Measurements from ENCODE around the gene KRTAP5-6. TPM values are rescaled to one million over a fixed set of nuclear protein-coding genes. Genes with fewer than 3 reads are reported as not detected.

Gene KRTAP5-6
- total RNA-seq, 1 donor from 2014 or later: not detected

DNA sequence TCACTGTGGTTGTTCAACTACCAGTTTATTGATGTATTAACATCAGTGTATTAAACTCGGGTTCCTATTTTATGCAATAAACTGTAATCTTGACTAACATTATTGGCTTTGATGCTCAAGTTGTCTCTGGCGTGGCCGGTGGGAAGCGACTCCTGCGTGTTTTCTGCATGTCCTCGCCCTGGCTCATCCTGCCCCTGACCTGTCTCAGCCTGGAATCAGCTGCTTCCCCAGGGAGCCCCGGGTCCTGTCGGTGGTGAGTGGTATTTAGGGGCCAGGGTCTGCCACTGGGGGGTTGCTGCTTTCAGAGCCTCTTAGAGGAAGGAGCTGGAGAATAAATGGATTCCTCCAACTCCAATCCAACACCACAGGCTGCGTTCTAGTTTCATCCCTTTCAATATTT, 30.9 kb downstream of the KRTAP5-6 start:
- DNase-seq (ENCODE audit: low spot score): no peak
- Mint-ChIP-seq H3K4me3 (ENCODE audit: unreplicated experiment) (no peak overlapping the region), H3K27me3 (ENCODE audit: low read depth) (peaks cover 47% of the 10 kb centered on the region), H3K36me3 (ENCODE audit: low read depth) (no peaks in the 10 kb centered on the region), H3K4me1 (ENCODE audit: low read depth) (peaks cover 6% of the 10 kb centered on the region), H3K9me3 (ENCODE audit: low read depth) (no peaks in the 10 kb centered on the region), H3K27ac (ENCODE audit: unreplicated experiment) (no peak overlapping the region)
- TF ChIP-seq, protein P1, sequence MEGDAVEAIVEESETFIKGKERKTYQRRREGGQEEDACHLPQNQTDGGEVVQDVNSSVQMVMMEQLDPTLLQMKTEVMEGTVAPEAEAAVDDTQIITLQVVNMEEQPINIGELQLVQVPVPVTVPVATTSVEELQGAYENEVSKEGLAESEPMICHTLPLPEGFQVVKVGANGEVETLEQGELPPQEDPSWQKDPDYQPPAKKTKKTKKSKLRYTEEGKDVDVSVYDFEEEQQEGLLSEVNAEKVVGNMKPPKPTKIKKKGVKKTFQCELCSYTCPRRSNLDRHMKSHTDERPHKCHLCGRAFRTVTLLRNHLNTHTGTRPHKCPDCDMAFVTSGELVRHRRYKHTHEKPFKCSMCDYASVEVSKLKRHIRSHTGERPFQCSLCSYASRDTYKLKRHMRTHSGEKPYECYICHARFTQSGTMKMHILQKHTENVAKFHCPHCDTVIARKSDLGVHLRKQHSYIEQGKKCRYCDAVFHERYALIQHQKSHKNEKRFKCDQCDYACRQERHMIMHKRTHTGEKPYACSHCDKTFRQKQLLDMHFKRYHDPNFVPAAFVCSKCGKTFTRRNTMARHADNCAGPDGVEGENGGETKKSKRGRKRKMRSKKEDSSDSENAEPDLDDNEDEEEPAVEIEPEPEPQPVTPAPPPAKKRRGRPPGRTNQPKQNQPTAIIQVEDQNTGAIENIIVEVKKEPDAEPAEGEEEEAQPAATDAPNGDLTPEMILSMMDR (IDR thresholded peaks at IDR 0.05): no peak

- no peaks in the 10 kb centered on the region for H3K9me3 Mint-ChIP-seq (ENCODE audit: low read depth)
- TF ChIP-seq, protein P1 (IDR thresholded peaks at IDR 0.05): no peak
- H3K27ac Mint-ChIP-seq (ENCODE audit: unreplicated experiment): no peak overlapping the region
- H3K27me3 Mint-ChIP-seq (ENCODE audit: low read depth): peaks cover 46% of the 10 kb centered on the region
- H3K36me3 Mint-ChIP-seq (ENCODE audit: low read depth): no peaks in the 10 kb centered on the region
- DNase-seq (ENCODE audit: low spot score): no peak
- H3K4me3 Mint-ChIP-seq (ENCODE audit: unreplicated experiment): no peak overlapping the region
- H3K4me1 Mint-ChIP-seq (ENCODE audit: low read depth): peaks cover 7% of the 10 kb centered on the region
These were observed 31.3 kb downstream of the KRTAP5-6 start for GRCh38 chr11:1728301-1728700.

- Mint-ChIP-seq H3K36me3 (ENCODE audit: low read depth) (no peaks in the 10 kb centered on the region), H3K27ac (ENCODE audit: unreplicated experiment) (no peak overlapping the region), H3K9me3 (ENCODE audit: low read depth) (no peaks in the 10 kb centered on the region), H3K4me3 (ENCODE audit: unreplicated experiment) (no peak overlapping the region), H3K4me1 (ENCODE audit: low read depth) (peaks cover 15% of the 10 kb centered on the region), H3K27me3 (ENCODE audit: low read depth) (peaks cover 44% of the 10 kb centered on the region)
- TF ChIP-seq, protein P1 (IDR thresholded peaks at IDR 0.05): no peak
- no peak for DNase-seq (ENCODE audit: low spot score)
These were observed 32.1 kb downstream of the KRTAP5-6 start for GRCh38 chr11:1728931-1729691.

GRCh38 chr11:1729692-1730011, 32.7 kb downstream of the KRTAP5-6 start:
- Mint-ChIP-seq H3K36me3 (ENCODE audit: low read depth) (no peaks in the 10 kb centered on the region), H3K9me3 (ENCODE audit: low read depth) (no peaks in the 10 kb centered on the region), H3K27ac (ENCODE audit: unreplicated experiment) (no peak overlapping the region), H3K4me3 (ENCODE audit: unreplicated experiment) (no peak overlapping the region), H3K27me3 (ENCODE audit: low read depth) (peaks cover 41% of the 10 kb centered on the region), H3K4me1 (ENCODE audit: low read depth) (peaks cover 15% of the 10 kb centered on the region)
- DNase-seq (ENCODE audit: low spot score): no peak
- TF ChIP-seq, protein P1 (IDR thresholded peaks at IDR 0.05): no peak

DNA sequence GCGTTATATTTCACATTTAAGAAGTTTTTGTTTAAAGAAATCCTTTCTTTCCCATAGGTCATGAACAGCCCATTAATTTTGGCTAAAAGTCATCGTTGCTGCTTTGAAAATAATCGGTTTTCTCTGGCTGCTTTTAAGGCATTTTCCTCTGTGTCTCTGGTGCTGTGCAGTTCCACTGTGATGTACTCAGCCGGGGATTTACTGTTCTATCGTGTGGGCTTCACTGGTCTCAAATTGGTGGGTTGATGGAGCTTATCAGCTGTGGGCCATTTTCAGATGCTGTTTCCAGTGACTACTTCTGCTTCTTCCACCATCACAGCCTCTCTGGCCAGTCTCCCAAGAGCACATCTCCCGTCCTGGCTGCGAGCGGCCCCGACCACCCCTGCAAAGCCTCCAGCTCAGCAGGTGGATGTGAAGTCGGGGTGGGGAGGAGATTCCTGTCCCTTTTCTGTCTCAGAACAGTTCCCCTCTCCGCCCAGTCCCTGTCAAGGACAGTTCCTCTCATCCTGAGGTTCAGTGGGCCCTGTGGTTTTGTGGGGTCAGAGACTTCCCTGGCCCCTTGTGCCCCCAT, 33.1 kb downstream of the KRTAP5-6 start:
- Mint-ChIP-seq H3K9me3 (ENCODE audit: low read depth) (no peaks in the 10 kb centered on the region), H3K4me1 (ENCODE audit: low read depth) (peaks cover 12% of the 10 kb centered on the region), H3K4me3 (ENCODE audit: unreplicated experiment) (no peak overlapping the region), H3K36me3 (ENCODE audit: low read depth) (no peaks in the 10 kb centered on the region), H3K27me3 (ENCODE audit: low read depth) (peaks cover 39% of the 10 kb centered on the region), H3K27ac (ENCODE audit: unreplicated experiment) (no peak overlapping the region)
- TF ChIP-seq, protein P1 (IDR thresholded peaks at IDR 0.05): no peak
- no peak for DNase-seq (ENCODE audit: low spot score)

All from chondrocyte (in vitro differentiated cells).